ENCODE results near the gene ANO2. TPM values are rescaled to one million over a fixed set of nuclear protein-coding genes. Genes with fewer than 3 reads are reported as not detected.

ANO2 gene
- total and polyA plus RNA-seq, 2 donors (not counting 3 experiments of a cell fraction or from before 2014, with no cell fraction given): 15.4 to 65.0 TPM

GRCh38 chr12:5589054-5589453, 356.0 kb downstream of the ANO2 start:
- POLR2A ChIA-PET: no interaction called here
- no peak overlapping the region for H3K9ac ChIP-seq (replicated peaks; ENCODE audit: extremely low read depth, insufficient read depth, low read length)
- dilution Hi-C loops (cut with MboI; ENCODE audit: extremely low pct_ligation_motif_present, low sequenced_read_pairs) (no loop called here), intact Hi-C loops (cut with micrococcal nuclease) (no loop called here)
- peaks cover under 1 to 13% of the 10 kb centered on the region in 2 experiments for H3K36me3 ChIP-seq (ENCODE audit: control insufficient read depth in 2 of 2, extremely low read depth in 1 of 2, insufficient read depth in 2 of 2, low read length in 2 of 2)
- no peak overlapping the region for H2AFZ ChIP-seq (ENCODE audit: low read depth, low read length)
- H3K4me1 ChIP-seq (ENCODE audit: control insufficient read depth, extremely low read depth, insufficient read depth, low read length): peaks cover 43% of the 10 kb centered on the region
- H3K9me3 ChIP-seq (replicated peaks; ENCODE audit: control insufficient read depth, insufficient read depth, low read length): no peaks in the 10 kb centered on the region
- no peaks in the 10 kb centered on the region for H3K79me2 ChIP-seq (ENCODE audit: control insufficient read depth, insufficient read depth, low read length)
- no peak overlapping the region for H3K4me3 ChIP-seq (replicated peaks in 1 of 3; ENCODE audit: insufficient read depth in 1 of 3, low read depth in 1 of 3, low read length in 3 of 3)
- H3K27me3 ChIP-seq (ENCODE audit: control insufficient read depth in 2 of 2, insufficient read depth in 2 of 2, low read length in 2 of 2): no peaks in the 10 kb centered on the region
- CTCF ChIA-PET: no interaction called here
- no peak overlapping the region for H3K4me2 ChIP-seq (ENCODE audit: insufficient read depth, low read length)
- TF ChIP-seq JUN (IDR thresholded peaks at IDR 0.05; ENCODE audit: borderline replicate concordance, insufficient read depth, insufficient read length, low read depth) (no peak), GATA2 (IDR thresholded peaks at IDR 0.05; ENCODE audit: insufficient read depth, insufficient read length, low read depth, low read length) (no peak), CTCF (IDR thresholded peaks at IDR 0.05; ENCODE audit: extremely low read depth in 1 of 2, insufficient read depth in 1 of 2, low read depth in 1 of 2, low read length in 2 of 2) (no peak), MYC (IDR thresholded peaks at IDR 0.05; ENCODE audit: low read depth, low read length) (no peak), EZH2 (IDR thresholded peaks at IDR 0.05; ENCODE audit: borderline replicate concordance, low read depth, low read length, severe bottlenecking) (no peak), POLR2AphosphoS5 (IDR thresholded peaks at IDR 0.05; ENCODE audit: insufficient read depth, low read depth, low read length) (no peak), POLR2A (IDR thresholded peaks at IDR 0.05; ENCODE audit: low read depth, low read length) (no peak), MAX (IDR thresholded peaks at IDR 0.05; ENCODE audit: insufficient read depth, insufficient read length) (no peak), FOS (IDR thresholded peaks at IDR 0.05; ENCODE audit: borderline replicate concordance, insufficient read depth, low read length) (no peak)
- FAIRE-seq: no peak
- no peaks in the 10 kb centered on the region for H3K9me1 ChIP-seq (replicated peaks; ENCODE audit: control insufficient read depth, extremely low read depth, insufficient read depth, low read length)
- no peak overlapping the region for H3K27ac ChIP-seq (ENCODE audit: insufficient read depth, low read depth, low read length)
- no peak for DNase-seq (ENCODE audit: low read depth, low spot score)
- no TSS peak for BruUV-seq (replicated peaks)
- no peaks in the 10 kb centered on the region for H4K20me1 ChIP-seq (replicated peaks; ENCODE audit: control insufficient read depth, extremely low read depth, insufficient read depth, low read length)
